AG09319 (cell line): ENCODE data around the gene AUTS2.

Source experiments
- DNase-seq: peaks from one replicate; pipeline ENCODE4 v3.0.0-alpha.2; 2010; ENCODE audit warnings: low read depth; ENCODE audit errors: extremely low read depth
- CTCF ChIP-seq: IDR thresholded peaks from 2 replicates; pipeline ENCODE4 v1.5.1; 2011; ENCODE audit warnings: low read depth, mild to moderate bottlenecking, inconsistent platforms, low read length, moderate library complexity

Gene AUTS2

GRCh38 chr7:70539205-70539604, 940.9 kb downstream of the AUTS2 start:
- DNase-seq = no peak
- TF ChIP-seq CTCF = no peak

- no peak for DNase-seq
- TF ChIP-seq CTCF = no peak
These were observed 941.3 kb downstream of the AUTS2 start for GRCh38 chr7:70539617-70540016.

DNA sequence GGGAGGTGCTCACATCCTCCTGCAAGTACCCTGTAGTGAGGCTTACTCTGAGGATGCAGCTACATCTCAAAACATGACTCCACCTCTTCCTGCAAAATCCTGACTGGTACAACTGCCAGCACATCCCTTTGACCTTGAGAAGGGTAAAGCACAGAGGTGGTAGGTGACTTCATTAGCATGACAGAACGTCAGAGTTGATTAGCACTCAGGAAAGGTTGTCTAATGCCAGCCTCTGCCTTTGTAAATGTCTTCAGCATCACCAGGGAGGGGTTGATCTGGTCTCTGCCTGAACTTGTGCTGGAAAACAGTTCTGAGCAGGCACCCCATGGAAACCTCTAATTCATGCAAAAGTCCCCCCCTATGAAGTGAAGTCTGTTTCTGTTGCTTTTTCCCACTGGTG, 942.4 kb downstream of the AUTS2 start:
- TF ChIP-seq CTCF = no peak

DNA sequence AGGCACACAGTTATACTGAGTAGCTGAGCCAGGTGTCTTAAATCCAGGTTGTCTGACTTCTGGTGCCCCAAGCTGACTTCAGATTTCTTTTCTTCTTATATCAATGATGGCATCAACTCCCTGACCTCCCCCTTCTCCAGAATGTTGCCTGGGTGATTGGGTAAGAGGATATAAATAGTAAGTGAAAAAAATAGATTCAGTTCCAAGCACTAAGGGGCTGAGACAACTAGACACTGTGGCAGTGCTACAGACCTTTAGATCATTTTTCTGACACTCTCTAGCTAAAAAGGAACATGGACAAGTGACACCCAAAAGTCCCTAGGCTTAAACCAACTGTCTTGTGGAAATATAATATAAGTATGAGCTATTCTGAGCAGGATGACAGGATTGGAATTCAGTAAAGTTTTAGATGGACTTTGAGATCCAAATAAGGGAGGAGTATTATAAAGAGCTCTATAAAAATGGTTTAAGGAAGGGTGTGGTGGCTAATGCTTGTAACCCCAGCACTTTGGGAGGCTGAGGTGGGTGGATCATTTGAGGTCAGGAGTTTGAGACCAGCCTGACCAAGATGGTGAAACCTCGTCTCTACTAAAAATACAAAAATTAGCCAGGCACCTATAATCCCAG, 944.6 kb downstream of the AUTS2 start:
- no peak for TF ChIP-seq CTCF

More for the DNA sequence above, 942.4 kb downstream of the AUTS2 start:
- DNase-seq = no peak

GRCh38 chr7:70544016-70544415, 945.7 kb downstream of the AUTS2 start:
- no peak for DNase-seq
- TF ChIP-seq CTCF = no peak

More for the DNA sequence above, 944.6 kb downstream of the AUTS2 start:
- no peak for DNase-seq

GRCh38 chr7:70545214-70545613, 946.9 kb downstream of the AUTS2 start:
- no peak for TF ChIP-seq CTCF
- DNase-seq = no peak

- no peak for TF ChIP-seq CTCF
- DNase-seq = no peak
These were observed 953.9 kb downstream of the AUTS2 start for GRCh38 chr7:70552141-70552540.
